ENCODE results near the gene CRIM1. TPM values are rescaled to one million over a fixed set of nuclear protein-coding genes. Genes with fewer than 3 reads are reported as not detected.

Gene CRIM1
- total RNA-seq, 4 donors from 2014 or later, result 72.6 to 162 (median 112) TPM

DNA sequence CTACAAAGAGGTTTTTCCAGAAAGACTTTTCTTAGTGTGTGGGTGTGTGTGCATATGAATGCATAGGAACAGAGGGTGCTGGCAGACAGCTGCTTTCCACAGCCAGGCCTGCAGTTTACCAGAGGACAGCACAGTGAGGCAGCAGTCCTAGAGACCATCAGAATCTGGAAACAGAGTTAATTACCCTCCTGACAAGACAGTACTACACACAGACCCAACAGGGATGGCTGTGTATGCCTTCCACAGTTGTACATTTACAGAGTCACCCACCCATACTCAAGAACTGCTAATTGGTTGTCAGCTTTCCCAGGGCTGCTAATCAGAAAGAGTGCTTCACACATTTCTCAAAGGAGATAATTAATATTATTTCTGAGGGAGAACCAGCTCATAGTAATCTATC is 137.7 kb downstream of the CRIM1 start:
- Histone ChIP-seq H3K4me3 (no peak overlapping the region), H3K9me3 (no peaks in the 10 kb centered on the region), H3K36me3 (peaks cover under 1% of the 10 kb centered on the region), H3K4me1 (no peaks in the 10 kb centered on the region), H3K27me3 (no peaks in the 10 kb centered on the region), H3K27ac (no peak overlapping the region)
- TF ChIP-seq POLR2A (IDR thresholded peaks at IDR 0.05), result no peak
- no peak for TF ChIP-seq POLR2AphosphoS5 (IDR thresholded peaks at IDR 0.05)
- no peak for TF ChIP-seq EP300 (IDR thresholded peaks at IDR 0.05)
- TF ChIP-seq, protein P1, sequence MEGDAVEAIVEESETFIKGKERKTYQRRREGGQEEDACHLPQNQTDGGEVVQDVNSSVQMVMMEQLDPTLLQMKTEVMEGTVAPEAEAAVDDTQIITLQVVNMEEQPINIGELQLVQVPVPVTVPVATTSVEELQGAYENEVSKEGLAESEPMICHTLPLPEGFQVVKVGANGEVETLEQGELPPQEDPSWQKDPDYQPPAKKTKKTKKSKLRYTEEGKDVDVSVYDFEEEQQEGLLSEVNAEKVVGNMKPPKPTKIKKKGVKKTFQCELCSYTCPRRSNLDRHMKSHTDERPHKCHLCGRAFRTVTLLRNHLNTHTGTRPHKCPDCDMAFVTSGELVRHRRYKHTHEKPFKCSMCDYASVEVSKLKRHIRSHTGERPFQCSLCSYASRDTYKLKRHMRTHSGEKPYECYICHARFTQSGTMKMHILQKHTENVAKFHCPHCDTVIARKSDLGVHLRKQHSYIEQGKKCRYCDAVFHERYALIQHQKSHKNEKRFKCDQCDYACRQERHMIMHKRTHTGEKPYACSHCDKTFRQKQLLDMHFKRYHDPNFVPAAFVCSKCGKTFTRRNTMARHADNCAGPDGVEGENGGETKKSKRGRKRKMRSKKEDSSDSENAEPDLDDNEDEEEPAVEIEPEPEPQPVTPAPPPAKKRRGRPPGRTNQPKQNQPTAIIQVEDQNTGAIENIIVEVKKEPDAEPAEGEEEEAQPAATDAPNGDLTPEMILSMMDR (IDR thresholded peaks at IDR 0.05), result no peak
- DNase-seq (ENCODE audit: low spot score in 2 of 2), result no peak

DNA sequence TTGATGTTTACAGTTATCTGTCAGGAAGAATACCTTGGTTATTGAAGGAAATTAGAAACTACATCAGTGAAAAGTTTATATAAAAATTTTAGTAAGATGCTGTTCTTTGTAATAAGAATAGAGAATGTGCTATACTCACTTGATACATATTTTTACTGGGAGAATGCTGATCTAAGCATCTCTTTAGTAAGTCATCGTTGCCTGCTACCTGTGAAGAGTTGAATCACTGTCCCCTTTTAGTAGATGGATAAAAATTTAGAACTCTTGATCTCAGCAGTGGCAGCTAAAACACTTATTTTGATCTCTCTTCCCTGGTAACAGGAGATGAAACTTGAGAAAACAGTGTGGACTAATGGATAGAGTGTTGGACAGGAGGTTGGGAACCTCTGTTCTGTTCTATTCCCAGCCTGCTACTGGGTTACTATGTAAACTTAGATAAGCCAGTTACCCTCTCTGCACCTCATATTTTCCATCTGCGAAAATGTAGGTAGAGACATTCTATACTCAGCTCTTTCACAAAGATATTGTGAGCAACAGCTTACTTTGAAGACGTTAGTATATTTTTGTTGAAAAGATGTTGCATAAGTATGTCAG is 142.1 kb downstream of the CRIM1 start:
- DNase-seq (ENCODE audit: low spot score in 2 of 2), result no peak
- Histone ChIP-seq H3K4me3 (no peak overlapping the region), H3K36me3 (peaks cover 29% of the 10 kb centered on the region), H3K27ac (no peak overlapping the region), H3K4me1 (no peaks in the 10 kb centered on the region), H3K27me3 (no peaks in the 10 kb centered on the region), H3K9me3 (no peaks in the 10 kb centered on the region)
- TF ChIP-seq, protein P1 (IDR thresholded peaks at IDR 0.05), result no peak
- TF ChIP-seq POLR2AphosphoS5 (IDR thresholded peaks at IDR 0.05), result no peak
- TF ChIP-seq POLR2A (IDR thresholded peaks at IDR 0.05), result no peak
- TF ChIP-seq EP300 (IDR thresholded peaks at IDR 0.05), result no peak
- 86% methylated on average over 3 of the region's 3 CpGs for WGBS

DNA sequence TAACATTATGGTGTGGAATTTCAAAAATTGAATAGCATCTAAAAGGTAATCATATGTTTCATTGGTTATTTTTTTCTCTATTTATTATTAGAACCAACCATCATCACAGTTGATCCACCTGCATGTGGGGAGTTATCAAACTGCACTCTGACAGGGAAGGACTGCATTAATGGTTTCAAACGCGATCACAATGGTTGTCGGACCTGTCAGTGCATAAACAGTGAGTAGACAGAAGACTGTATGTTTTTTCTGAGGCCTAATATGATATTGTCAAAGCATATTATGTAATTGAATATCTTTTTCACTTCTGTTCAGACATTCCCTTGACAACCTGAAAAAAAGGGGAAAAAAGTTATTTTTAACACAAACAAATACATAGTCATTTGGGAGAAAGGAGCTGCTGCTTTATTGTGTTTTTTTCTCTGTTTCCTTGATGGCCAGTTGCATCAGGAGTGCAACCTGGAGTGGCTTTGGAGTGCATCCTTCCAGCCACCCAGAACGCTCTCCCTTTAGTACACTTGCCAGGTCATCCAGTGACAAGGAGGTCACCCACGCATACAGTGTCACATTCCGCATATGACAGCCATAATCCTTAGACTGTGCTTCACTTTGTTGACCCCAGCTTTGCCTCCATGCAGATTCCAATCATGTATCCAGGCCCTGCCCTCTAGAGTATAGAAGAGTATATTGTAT is 143.7 kb downstream of the CRIM1 start:
- Histone ChIP-seq H3K4me3 (no peak overlapping the region), H3K27me3 (no peaks in the 10 kb centered on the region), H3K36me3 (peaks cover 31% of the 10 kb centered on the region), H3K4me1 (no peaks in the 10 kb centered on the region), H3K27ac (no peak overlapping the region), H3K9me3 (no peaks in the 10 kb centered on the region)
- DNase-seq (ENCODE audit: low spot score in 2 of 2), result no peak
- no peak for TF ChIP-seq POLR2A (IDR thresholded peaks at IDR 0.05)
- TF ChIP-seq, protein P1 (IDR thresholded peaks at IDR 0.05), result no peak
- TF ChIP-seq POLR2AphosphoS5 (IDR thresholded peaks at IDR 0.05), result no peak
- TF ChIP-seq EP300 (IDR thresholded peaks at IDR 0.05), result no peak
- WGBS, result 94% methylated on average over 6 of the region's 6 CpGs

DNA sequence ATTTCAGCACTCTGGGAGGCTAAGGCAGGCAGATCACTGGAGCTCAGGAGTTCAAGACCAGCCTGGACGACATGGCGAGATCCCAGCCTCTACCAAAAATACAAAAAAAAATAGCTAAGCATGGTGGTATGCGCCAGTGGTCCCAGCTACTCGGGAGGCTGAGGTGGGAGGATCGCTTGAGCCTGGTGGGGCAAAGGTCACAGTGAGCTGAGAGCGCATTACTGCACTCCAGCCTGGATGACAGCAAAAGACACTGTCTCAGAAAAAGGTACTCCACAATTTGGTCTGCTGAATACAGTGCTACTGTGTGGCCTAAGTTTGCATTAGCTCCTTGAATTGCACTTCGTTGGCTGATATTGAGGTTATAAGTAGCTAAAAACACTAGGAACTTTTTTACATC is 144.5 kb downstream of the CRIM1 start:
- no peak overlapping the region for H3K4me3 ChIP-seq
- no peak for TF ChIP-seq POLR2A (IDR thresholded peaks at IDR 0.05)
- TF ChIP-seq, protein P1 (IDR thresholded peaks at IDR 0.05), result no peak
- 90% methylated on average over 7 of the region's 7 CpGs for WGBS

DNA sequence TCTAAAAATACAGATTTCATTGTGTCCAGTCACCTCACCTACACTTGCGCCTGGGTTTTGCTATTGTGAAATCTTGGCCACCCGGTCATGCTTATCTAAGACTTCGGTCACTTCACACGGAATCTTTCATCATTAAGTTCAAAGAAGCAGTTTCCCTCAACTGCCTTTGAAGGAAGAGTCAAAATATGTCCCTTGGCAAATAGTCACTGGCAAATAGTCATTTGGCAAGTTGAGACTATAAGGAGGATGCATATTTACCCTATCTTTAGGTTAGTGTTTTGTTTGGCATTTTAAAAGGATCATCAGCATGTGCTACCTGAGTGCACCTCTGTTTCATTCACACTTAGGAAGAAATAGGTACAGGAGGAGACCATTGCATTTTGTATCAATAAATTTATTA is 146.5 kb downstream of the CRIM1 start:
- no peaks in the 10 kb centered on the region for H3K9me3 ChIP-seq
- no peak overlapping the region for H3K27ac ChIP-seq
- no peak for TF ChIP-seq POLR2A (IDR thresholded peaks at IDR 0.05)
- TF ChIP-seq, protein P1 (IDR thresholded peaks at IDR 0.05), result no peak
- TF ChIP-seq POLR2AphosphoS5 (IDR thresholded peaks at IDR 0.05), result no peak
- 79% methylated on average over 4 of the region's 4 CpGs for WGBS
- DNase-seq (ENCODE audit: low spot score in 2 of 2), result no peak
- H3K36me3 ChIP-seq, result peaks cover 31% of the 10 kb centered on the region
- no peaks in the 10 kb centered on the region for H3K27me3 ChIP-seq
- no peaks in the 10 kb centered on the region for H3K4me1 ChIP-seq
- no peak overlapping the region for H3K4me3 ChIP-seq

More for the DNA sequence above, 144.5 kb downstream of the CRIM1 start:
- no peak for DNase-seq (ENCODE audit: low spot score in 2 of 2)
- no peaks in the 10 kb centered on the region for H3K9me3 ChIP-seq
- no peaks in the 10 kb centered on the region for H3K27me3 ChIP-seq
- H3K4me1 ChIP-seq, result no peaks in the 10 kb centered on the region
- peaks cover 31% of the 10 kb centered on the region for H3K36me3 ChIP-seq
- H3K27ac ChIP-seq, result no peak overlapping the region

Measured in suprapubic skin (tissue), 4 donors.